ENCODE measurements around the gene ASB13.
A peak's percentile ranks its signal among the peaks of the same experiment; 100 is the strongest.

The ASB13 gene

DNA sequence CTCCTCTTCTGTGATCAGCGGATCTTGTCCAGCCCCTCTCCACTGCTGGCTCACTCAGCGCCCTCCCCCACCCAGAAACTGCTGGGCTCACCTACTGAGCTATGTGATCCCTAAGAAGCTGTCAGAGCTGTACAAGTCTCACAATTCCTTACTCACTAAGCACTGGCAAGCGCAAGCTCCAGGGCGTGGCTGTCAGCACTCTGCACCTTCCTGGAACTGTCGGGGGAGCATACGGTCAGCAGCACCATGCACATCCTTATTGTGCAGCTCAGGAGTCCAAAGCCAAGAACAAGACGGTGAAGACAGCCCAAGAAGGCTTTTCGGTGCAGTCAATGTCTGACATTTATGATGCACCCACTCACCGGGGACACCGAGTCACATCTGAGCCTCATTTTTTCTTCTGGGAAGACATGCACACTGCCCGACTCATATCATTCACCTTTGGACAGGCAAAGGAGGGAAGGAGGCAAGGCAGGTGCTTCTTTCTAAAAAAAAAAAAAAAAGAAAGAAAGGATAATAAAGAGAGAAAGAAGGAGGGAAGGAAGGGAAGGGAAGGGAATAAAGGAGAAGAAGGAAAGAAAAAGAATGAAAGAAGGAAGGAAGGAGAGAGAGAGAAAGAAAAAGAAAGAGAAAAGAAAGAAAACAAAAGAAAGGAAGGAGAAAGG is 56.3 kb downstream of the ASB13 start:
- H3K4me3 ChIP-seq (ENCODE audit: control insufficient read depth, low read depth, low read length) = no peak overlapping the region
- no peak for TF ChIP-seq CTCF (conservative IDR thresholded peaks at IDR 0.05; ENCODE audit: control insufficient read depth, insufficient read depth, low read depth, low read length)
- peak; percentile 68 for DNase-seq (ENCODE audit: low read depth)

DNA sequence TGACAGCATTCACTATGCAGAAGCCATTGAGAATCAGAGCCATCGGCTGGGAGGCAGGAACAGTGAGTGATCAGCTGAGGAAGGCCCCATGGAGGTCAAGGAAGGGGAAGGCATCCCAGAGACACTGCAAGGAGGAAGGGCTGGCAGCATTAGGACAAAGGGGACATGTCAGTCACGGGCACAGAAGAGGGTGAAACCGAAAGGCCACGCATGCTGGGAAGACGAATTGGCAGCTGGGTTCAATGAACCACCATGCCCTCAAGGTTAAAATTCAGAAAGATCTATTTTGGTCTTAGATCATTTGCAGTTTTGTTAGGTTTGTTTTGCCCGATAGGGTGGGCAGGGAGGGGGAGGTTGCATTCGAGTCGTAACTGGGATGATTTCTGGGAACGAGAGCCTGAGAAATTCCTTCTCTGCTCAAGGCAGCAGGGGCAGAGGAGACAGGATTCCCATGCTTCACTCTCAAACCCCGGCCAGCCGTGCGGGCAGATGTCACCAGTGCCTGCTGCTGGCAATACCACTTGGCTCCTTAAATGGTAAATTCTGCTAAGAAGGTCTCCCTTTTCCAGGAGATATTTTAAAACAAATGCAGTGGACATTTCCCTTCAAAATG is 57.7 kb downstream of the ASB13 start:
- no peak overlapping the region for H3K4me3 ChIP-seq (ENCODE audit: control insufficient read depth, low read depth, low read length)
- DNase-seq (ENCODE audit: low read depth) = no peak
- TF ChIP-seq CTCF (conservative IDR thresholded peaks at IDR 0.05; ENCODE audit: control insufficient read depth, insufficient read depth, low read depth, low read length) = no peak

- DNase-seq (ENCODE audit: low read depth) = no peak
- TF ChIP-seq CTCF (conservative IDR thresholded peaks at IDR 0.05; ENCODE audit: control insufficient read depth, insufficient read depth, low read depth, low read length) = no peak
- no peak overlapping the region for H3K4me3 ChIP-seq (ENCODE audit: control insufficient read depth, low read depth, low read length)
These were observed 58.8 kb downstream of the ASB13 start for GRCh38 chr10:5607594-5607993.

DNA sequence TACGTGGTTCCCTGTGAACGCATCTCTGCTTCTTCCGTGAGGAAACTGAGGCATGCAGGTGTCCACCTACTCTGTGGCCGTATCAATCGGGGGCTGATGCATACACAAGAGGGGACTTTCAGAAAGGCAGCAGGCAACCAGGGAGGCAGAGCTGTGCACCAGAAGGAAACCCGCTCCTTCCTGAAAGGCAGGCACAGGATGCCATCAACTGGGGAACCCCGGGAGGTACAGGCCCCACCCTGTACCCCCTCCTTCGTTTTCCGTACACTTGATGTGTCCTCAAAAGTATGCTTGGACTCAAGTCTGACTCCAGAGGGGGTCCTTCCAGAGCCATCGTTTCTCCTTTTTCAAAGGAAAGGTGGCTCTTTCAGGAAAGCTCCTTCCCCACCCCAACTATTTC is 59.5 kb downstream of the ASB13 start:
- no peak for DNase-seq (ENCODE audit: low read depth)
- H3K4me3 ChIP-seq (ENCODE audit: control insufficient read depth, low read depth, low read length) = no peak overlapping the region

GRCh38 chr10:5606321-5606720 is 60.1 kb downstream of the ASB13 start:
- no peak for DNase-seq (ENCODE audit: low read depth)
- TF ChIP-seq CTCF (conservative IDR thresholded peaks at IDR 0.05; ENCODE audit: control insufficient read depth, insufficient read depth, low read depth, low read length) = no peak
- no peak overlapping the region for H3K4me3 ChIP-seq (ENCODE audit: control insufficient read depth, low read depth, low read length)

More for the DNA sequence above, 59.5 kb downstream of the ASB13 start:
- TF ChIP-seq CTCF (conservative IDR thresholded peaks at IDR 0.05; ENCODE audit: control insufficient read depth, insufficient read depth, low read depth, low read length) = no peak

DNA sequence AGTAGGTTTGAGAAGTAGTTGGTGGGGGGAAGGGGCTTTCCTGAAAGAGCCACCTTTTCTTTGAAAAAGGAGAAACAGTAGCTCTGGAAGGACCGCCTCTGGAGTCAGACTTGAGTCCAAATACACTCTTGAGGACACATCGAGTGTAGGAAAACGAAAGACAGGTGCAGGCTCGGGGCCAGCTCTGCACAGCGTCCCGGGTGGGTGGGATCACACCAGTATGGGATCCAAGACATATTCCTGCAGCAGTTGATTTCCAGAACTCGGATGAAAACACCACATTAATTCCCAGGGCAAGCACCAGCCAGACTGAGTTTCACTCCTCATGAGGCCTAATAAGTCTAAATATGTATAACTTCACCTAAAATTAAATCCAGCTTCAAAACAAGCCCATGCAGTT is 61.4 kb downstream of the ASB13 start:
- no peak for TF ChIP-seq CTCF (conservative IDR thresholded peaks at IDR 0.05; ENCODE audit: control insufficient read depth, insufficient read depth, low read depth, low read length)
- DNase-seq (ENCODE audit: low read depth) = no peak
- no peak overlapping the region for H3K4me3 ChIP-seq (ENCODE audit: control insufficient read depth, low read depth, low read length)
